GM19438 (cell line): Measurements from ENCODE around the gene UBE2I.

Experiments used
- ATAC-seq: cut with Tn5 transposase; IDR thresholded peaks from one replicate; pipeline ENCODE4 v1.9.1; 2021; ENCODE audit warnings: low read depth; ENCODE audit not compliant: unreplicated experiment

The UBE2I gene

GRCh38 chr16:1355591-1355990 is 46.2 kb downstream of the UBE2I start:
- ATAC-seq = no peak

GRCh38 chr16:1356061-1356900 is 46.8 kb downstream of the UBE2I start:
- no peak for ATAC-seq

GRCh38 chr16:1357906-1358566 is 48.6 kb downstream of the UBE2I start:
- no peak for ATAC-seq

DNA sequence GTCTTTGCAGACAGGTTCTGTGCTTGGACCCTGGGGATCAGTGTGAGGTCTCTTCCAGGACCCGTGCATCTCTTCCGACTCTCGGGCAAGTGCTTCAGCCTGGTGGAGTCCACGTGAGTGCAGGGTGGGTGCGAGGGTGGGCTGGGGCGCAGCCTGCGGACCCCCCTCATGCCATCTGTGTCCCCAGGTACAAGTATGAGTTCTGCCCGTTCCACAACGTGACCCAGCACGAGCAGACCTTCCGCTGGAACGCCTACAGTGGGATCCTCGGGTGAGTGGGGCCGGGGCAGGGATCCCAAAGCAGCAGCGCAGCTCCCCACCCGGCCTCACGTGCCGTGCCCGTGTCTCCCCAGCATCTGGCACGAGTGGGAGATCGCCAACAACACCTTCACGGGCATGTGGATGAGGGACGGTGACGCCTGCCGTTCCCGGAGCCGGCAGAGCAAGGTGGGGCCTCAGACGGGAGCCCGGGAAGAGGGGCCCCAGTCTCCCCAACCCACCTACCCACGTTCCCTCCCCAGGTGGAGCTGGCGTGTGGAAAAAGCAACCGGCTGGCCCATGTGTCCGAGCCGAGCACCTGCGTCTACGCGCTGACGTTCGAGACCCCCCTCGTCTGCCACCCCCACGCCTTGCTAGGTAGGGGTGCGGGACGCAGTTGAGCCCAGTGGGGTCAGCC is 52.4 kb downstream of the UBE2I start:
- no peak for ATAC-seq

GRCh38 chr16:1362807-1363206 is 53.4 kb downstream of the UBE2I start:
- no peak for ATAC-seq

DNA sequence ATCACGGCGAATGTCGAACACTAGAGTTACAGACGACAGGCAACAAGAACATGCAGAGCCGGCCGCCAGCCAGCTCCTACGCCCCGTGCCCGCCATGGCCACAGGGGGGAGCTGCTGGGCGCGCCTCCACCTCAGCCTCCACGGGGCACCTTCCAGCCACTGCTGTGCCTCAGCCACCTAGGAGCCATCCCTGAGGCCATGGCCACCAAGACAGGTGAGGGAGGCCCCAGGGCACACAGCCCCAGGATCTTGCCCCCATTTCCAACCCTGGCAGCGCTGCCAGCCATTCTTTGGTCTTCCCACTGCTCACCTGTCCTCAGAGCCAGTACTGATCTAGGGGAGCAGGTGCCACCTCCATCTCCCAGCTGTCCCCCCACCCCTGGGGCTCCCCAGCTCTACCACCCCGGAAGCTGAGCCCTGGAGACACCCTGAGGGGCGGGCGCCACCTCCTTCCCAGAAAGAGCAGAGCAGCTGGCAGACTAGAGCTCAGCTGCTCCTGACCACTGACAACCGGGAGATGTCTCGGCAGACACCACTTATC is 54.1 kb downstream of the UBE2I start:
- no peak for ATAC-seq

DNA sequence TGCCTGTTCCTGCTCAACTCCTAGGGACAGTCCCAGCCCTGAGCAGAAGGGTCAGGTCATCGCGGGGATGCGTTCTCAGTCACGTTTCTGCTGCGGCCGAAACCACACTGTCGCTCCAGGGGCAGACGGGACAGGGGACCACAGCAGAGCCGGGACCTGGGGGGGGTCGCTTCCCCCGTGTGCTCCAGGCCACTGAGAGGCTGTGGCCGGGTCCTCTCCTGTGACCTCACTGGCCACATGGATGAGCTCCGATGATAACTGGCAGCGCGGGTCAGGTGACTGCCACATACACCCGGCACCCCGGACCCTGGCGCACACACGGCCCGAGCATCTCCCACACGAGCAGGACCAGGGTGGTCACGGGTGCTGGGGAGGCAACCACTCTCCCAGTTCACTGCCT is 55.1 kb downstream of the UBE2I start:
- no peak for ATAC-seq

GRCh38 chr16:1366060-1366711 is 56.8 kb downstream of the UBE2I start:
- ATAC-seq = no peak

DNA sequence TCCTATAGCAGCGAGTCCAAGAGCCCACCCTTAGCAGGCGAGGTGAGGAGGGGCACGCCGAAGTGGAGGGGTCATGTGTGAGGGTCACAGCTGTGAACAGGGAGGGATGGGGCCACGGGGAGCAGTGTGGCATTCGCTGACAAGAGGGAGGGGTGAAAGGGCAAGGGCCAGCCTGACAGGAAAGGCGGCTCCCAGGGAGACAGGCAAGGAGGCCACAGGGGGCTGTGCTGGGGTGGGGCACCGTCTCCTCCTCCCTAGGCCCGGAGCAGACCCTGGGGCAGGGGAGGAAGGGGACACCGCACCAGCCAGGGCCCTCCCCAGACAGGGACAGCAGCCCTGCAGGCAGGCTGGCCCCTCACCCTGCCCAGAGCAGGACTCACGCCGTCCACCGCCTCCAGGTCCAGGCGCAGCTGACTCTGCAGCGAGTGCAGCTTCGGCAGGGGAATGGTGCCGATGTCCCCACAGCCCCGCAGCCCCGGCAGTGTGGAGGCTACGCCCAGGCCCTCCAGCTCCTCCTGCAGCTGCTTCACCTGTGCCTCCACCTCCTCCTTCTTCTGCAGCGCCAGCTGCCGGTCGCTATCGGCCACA is 57.4 kb downstream of the UBE2I start:
- no peak for ATAC-seq

DNA sequence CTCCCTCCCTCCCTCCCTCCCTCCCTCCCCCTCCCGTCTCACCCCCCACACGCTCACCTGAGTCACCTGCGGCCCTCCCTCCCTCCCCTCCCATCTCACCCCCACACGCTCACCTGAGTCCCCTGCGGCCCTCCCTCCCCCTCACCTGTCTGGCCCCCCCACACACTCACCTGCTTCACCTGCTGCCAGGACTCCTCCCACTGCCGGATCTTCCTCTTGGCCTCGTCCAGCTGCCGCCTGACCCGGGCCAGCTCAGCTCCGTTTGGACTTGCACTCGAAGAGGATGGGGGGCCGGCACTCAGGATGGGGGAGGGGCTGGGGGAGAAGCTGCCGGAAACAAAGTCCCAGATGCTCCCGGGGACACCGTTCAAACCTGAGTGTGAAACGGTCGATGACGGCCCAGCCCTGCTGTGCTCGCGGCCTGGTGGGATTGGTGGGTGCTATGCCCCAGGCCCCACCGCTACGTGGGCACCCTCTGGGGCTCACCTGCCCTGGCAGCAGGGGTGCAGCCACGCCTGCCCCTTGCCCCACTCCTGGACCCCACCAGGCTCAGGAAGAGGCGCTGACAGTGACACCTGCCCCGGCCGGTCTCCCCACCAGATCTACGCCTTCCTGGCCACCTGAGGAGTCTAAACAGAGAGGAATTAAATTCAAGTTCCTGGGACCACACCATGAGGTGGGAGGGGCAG is 58.2 kb downstream of the UBE2I start:
- no peak for ATAC-seq

- no peak for ATAC-seq
These were observed 61.9 kb downstream of the UBE2I start for GRCh38 chr16:1371054-1371978.

- ATAC-seq = no peak
These were observed 63.0 kb downstream of the UBE2I start for GRCh38 chr16:1372292-1372950.

DNA sequence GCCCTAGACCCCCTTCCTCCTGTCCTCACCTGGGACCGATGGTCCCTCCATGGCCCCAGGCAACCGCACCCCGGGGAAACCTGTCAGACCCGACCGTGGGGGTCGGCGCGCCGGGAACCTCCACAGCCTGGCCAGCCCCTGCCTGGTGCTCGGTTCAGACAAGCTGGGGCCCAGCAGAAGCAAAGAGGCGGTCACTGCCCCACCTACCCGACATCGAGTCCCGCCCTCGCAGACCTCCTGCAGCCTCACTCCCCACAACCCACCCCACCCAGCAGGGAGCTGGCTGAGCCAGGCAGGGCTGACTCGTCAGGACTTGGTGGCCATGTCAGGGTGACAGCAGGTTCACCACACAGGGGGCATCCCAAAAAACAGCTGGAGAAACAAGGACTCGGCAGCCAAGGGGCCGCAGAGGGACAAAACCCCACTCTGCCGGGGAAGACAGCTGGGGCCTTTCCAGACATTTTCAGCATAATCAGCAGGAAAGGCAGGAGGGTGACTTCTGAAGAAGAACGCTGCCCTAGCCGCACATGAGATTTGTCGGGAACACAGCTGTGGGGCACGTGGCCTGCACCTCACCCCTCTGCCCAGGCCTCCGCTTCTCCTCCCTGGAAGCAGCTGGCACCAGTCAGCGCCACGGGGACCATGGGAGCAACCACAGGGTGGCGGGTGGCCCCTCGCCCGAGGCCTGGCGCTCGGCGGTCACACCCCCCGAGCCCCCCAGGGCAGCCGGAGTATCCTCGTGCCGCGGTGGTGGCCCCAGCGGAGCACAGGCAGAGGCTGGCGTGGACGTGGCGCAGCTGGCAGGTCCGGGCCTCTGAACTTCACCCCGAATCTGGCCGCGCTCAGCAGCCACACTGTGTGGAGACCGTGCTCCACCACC is 65.2 kb downstream of the UBE2I start:
- ATAC-seq = no peak

- no peak for ATAC-seq
These were observed 65.8 kb downstream of the UBE2I start for GRCh38 chr16:1375298-1375640.

DNA sequence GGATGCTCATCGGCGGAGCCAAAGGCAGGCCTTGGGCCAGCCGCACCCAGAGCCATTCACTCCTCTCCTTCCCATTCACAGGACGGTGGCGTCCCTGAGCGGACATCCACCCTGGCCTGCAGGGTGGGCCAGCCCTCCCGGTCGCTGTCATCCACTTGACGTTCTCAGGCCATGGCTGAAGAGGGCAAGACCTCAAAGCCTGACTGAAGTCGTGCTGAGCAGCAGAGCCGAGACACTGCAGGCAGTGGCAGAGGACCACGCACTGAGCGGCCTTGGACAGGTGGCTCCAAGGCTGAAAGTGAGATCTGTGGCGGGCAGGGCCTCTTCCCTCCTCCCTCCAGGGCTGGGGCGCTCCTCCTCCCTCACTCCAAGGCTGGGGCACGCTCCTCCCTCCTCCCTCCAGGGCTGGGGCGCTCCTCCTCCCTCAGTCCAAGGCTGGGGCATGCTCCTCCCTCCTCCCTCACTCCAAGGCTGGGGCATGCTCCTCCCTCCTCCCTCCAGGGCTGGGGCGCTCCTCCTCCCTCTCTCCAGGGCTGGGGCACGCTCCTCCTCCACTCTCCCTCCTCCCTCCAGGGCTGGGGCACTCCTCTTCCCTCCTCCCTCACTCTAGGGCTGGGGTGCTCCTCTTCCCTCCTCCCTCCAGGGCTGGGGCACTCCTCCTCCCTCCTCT is 66.4 kb downstream of the UBE2I start:
- no peak for ATAC-seq
